Peyer's patch (tissue), 4 donors: ENCODE results near the gene NCK2. TPM values are rescaled to one million over a fixed set of nuclear protein-coding genes. Genes with fewer than 3 reads are reported as not detected.

Experiments
- DNase-seq, 3 donors: peaks; one replicate each; pipeline ENCODE4 v3.0.0-alpha.2; 2017 to 2019
- H3K27ac ChIP-seq, 4 donors: fragments of 200-600 bp; sonication (generic); one replicate each; pipeline ENCODE4 v1.5.1; 2016 to 2019
- H3K27me3 ChIP-seq, 2 donors: fragments of 200-600 bp; sonication (generic); one replicate each; pipeline ENCODE4 v1.5.1; 2019
- H3K36me3 ChIP-seq, 3 donors: fragments of 200-600 bp; sonication (generic); one replicate each; pipeline ENCODE4 v1.5.1; 2016 to 2019
- H3K4me1 ChIP-seq, 4 donors: fragments of 200-600 bp; sonication (generic); one replicate each; pipeline ENCODE4 v1.5.1; 2016 to 2019
- H3K4me3 ChIP-seq, 4 donors: fragments of 200-600 bp; sonication (generic); 1 replicate in 3 of 4; 2 replicates in 1 of 4; pipeline ENCODE4 v1.5.1; 2016 to 2019; ENCODE audit warnings: mild to moderate bottlenecking in 1 of 4
- H3K9me3 ChIP-seq, 4 donors: fragments of 200-600 bp; sonication (generic); one replicate each; pipeline ENCODE4 v1.5.1; 2016 to 2019; ENCODE audit warnings: mild to moderate bottlenecking in 1 of 4
- POLR2A ChIP-seq, 2 donors: fragments of 450-650 bp; IDR thresholded peaks; one replicate each; pipeline ENCODE4 v1.5.1; 2017; ENCODE audit warnings: antibody characterized with exemption in 2 of 2, mild to moderate bottlenecking in 2 of 2, moderate library complexity in 2 of 2
- total RNA-seq, 4 donors: library from RNA; depleted of rRNA; stranded (reverse); fragments of >200 nt; gene quantifications; one replicate each; pipeline ENCODE4 v1.1.0, GENCODE V29; 2016
- TF ChIP-seq, protein P1 (sequence below), 6 experiments: fragments of 450-650 bp in 4 of 6; fragments of 200-600 bp in 2 of 6; sonication (generic) in 1 of 6; IDR thresholded peaks; one replicate each; pipeline ENCODE4 v1.5.1; 2017 to 2019; ENCODE audit warnings: antibody characterized with exemption in 6 of 6, mild to moderate bottlenecking in 3 of 6, moderate library complexity in 1 of 6

The NCK2 gene
- total RNA-seq, 4 donors from 2014 or later: 58.6 to 94.5 (median 85.8) TPM

DNA sequence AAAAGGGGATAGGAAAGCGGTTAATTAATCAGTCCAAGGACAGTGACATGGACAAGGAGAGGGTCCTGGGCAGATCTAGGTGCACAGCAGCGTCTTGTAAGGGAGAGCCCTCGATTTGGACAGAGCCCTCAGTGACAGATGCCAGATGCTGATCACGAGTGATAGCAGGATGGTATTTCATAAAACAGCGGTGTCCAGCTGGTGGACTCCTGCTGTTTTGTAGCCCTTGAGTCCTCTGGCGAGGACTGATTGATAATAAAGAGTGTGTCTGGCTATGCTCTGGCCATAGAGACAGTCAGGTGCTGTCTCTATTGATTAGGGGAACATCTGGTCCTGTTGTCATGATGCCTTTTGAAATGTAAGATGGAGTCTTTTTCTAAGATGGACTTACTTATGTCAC is 180.7 kb downstream of the NCK2 start:
- Histone ChIP-seq H3K27me3 (no peaks in the 10 kb centered on the region), H3K4me1 (no peaks in the 10 kb centered on the region), H3K9me3 (no peaks in the 10 kb centered on the region), H3K27ac (no peak overlapping the region), H3K4me3 (no peak overlapping the region), H3K36me3 (no peaks in the 10 kb centered on the region)
- DNase-seq: no peak
- TF ChIP-seq POLR2A (IDR thresholded peaks at IDR 0.05): no peak
- TF ChIP-seq, protein P1, sequence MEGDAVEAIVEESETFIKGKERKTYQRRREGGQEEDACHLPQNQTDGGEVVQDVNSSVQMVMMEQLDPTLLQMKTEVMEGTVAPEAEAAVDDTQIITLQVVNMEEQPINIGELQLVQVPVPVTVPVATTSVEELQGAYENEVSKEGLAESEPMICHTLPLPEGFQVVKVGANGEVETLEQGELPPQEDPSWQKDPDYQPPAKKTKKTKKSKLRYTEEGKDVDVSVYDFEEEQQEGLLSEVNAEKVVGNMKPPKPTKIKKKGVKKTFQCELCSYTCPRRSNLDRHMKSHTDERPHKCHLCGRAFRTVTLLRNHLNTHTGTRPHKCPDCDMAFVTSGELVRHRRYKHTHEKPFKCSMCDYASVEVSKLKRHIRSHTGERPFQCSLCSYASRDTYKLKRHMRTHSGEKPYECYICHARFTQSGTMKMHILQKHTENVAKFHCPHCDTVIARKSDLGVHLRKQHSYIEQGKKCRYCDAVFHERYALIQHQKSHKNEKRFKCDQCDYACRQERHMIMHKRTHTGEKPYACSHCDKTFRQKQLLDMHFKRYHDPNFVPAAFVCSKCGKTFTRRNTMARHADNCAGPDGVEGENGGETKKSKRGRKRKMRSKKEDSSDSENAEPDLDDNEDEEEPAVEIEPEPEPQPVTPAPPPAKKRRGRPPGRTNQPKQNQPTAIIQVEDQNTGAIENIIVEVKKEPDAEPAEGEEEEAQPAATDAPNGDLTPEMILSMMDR (IDR thresholded peaks at IDR 0.05): no peak

DNA sequence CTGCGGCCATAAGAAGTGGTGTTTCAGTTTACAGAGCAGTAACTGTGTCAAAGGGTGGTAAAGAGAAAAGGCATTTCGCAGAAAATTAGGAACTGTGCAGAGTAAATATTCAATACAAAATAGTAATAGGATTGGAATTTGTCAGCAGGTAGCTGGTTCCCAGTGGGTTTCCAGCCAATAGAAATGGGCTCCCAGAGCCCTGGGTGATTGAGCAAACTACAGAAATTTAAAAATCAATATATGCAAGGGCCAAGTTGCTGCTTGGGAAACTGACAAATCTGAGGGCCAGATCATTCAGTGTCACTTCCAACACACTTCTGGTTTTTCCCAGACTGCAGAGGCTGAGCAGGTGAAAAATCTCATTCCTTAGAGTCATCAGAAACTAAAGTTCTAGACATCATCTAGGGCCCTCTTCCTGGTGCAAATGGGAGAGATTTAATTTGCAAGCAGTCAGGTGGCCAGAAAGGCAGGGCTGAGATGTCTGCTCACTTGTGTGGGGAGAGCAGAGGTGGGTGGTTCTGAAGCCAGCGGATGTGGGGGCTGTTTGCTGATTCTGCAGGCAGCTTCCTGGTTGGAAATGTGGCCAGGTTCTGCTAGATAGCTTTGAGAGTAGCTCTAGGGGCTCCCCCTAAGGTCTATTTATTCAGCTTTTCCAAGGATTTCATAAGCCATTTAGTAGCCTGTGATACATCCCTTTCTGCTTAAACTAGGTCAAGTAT is 182.4 kb downstream of the NCK2 start:
- TF ChIP-seq, protein P1 (IDR thresholded peaks at IDR 0.05): no peak
- no peak for TF ChIP-seq POLR2A (IDR thresholded peaks at IDR 0.05)
- H3K36me3 ChIP-seq: no peaks in the 10 kb centered on the region
- no peaks in the 10 kb centered on the region for H3K9me3 ChIP-seq
- H3K4me3 ChIP-seq: no peak overlapping the region
- no peaks in the 10 kb centered on the region for H3K27me3 ChIP-seq
- DNase-seq: peak in 2 of 3 donors; percentile 66 to 79
- peak overlapping the region in 1 of 4 donors; percentile 43 for H3K27ac ChIP-seq
- H3K4me1 ChIP-seq: no peaks in the 10 kb centered on the region

DNA sequence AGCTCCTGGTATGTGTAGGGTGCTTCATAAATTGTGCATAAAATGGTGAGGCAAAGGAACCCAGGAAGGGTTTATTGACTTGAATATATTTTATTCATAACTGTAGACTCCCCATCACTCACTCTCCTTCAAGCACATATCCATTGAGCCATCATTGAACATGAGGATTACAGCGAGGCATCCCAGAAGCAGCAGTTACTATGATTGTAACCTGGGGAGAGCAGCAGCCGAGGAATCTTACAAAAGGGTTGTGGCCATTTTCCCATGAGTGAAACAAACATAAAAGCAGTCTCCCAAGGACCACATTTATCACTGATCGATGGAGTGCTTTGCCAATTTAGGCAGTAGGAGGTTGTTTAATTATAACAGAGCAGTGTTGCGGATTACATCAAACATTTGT is 183.4 kb downstream of the NCK2 start:
- Histone ChIP-seq H3K27ac (no peak overlapping the region), H3K36me3 (no peaks in the 10 kb centered on the region), H3K27me3 (no peaks in the 10 kb centered on the region), H3K4me1 (no peaks in the 10 kb centered on the region), H3K9me3 (no peaks in the 10 kb centered on the region), H3K4me3 (no peak overlapping the region)
- TF ChIP-seq POLR2A (IDR thresholded peaks at IDR 0.05): no peak
- TF ChIP-seq, protein P1 (IDR thresholded peaks at IDR 0.05): no peak
- no peak for DNase-seq

DNA sequence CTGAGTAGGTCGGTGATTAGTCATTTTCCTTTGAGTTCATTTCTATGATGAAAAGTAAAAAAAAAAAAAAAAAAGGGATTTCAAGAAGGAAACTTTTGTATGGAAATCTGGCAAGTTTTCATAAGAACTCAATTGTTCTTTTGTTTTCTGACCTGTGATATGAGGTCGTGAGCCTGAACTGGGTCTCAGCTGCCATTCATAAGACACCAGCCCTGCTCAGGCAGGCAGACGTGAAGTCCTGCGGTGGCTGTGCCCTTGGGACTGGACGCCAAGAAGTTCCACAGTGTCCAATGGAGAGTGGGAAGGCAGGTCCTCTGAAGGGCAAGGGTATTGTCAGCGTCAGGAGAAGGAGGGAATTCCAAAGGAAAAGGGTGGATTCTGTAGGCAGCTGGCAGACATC is 183.9 kb downstream of the NCK2 start:
- no peak for DNase-seq
- Histone ChIP-seq H3K27ac (peak overlapping the region in 1 of 4 donors; percentile 47), H3K4me1 (no peaks in the 10 kb centered on the region), H3K4me3 (no peak overlapping the region), H3K36me3 (no peaks in the 10 kb centered on the region), H3K27me3 (no peaks in the 10 kb centered on the region), H3K9me3 (no peaks in the 10 kb centered on the region)
- no peak for TF ChIP-seq POLR2A (IDR thresholded peaks at IDR 0.05)
- TF ChIP-seq, protein P1 (IDR thresholded peaks at IDR 0.05): no peak

DNA sequence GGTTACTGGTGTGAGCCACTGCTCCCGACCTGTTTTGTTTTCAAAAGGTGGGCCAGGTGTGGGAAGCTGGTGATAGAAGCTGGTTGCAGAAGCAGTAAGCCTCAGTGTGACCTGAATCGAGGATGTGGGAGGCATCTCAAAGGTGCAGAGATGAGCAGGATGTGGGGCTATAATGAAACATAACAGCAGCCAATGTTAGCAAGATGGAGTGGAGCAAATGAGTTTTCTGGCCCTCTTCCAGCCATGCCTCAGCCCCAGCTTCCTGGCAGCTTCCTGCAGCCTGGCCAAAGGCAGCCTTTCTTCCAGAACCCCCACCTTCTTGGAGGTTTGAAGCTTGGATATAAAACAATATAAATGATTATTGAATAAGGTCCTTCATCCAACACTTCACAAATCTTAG is 184.8 kb downstream of the NCK2 start:
- H3K4me1 ChIP-seq: peaks cover 0 to 6% (median 0%) of the 10 kb centered on the region in 4 donors
- no peak overlapping the region for H3K4me3 ChIP-seq
- H3K27me3 ChIP-seq: no peaks in the 10 kb centered on the region
- DNase-seq: peak in 2 of 3 donors; percentile 51 to 78
- TF ChIP-seq, protein P1 (IDR thresholded peaks at IDR 0.05): no peak
- TF ChIP-seq POLR2A (IDR thresholded peaks at IDR 0.05): no peak
- peak overlapping the region in 1 of 4 donors; percentile 47 for H3K27ac ChIP-seq
- H3K36me3 ChIP-seq: no peaks in the 10 kb centered on the region
- H3K9me3 ChIP-seq: no peaks in the 10 kb centered on the region
